Sigmoid colon (tissue), 7 donors: Measurements from ENCODE around the gene MZT1. TPM values are rescaled to one million over a fixed set of nuclear protein-coding genes. Genes with fewer than 3 reads are reported as not detected.

Source experiments
- polyA plus RNA-seq, 3 donors: library from polyadenylated mRNA; stranded (reverse); fragments of 200-250 nt; gene quantifications; one replicate each; pipeline ENCODE4 v1.2.3, GENCODE V29; 2013
- small RNA-seq, 3 donors: library from RNA; depleted of rRNA; stranded (forward); fragments of <200 nt; gene quantifications; one replicate each; pipeline ENCODE3, GENCODE V24; 2016
- total RNA-seq, 4 donors: library from RNA; depleted of rRNA; stranded (reverse); fragments of >200 nt; gene quantifications; one replicate each; pipeline ENCODE4 v1.1.0, GENCODE V29; 2016
- donor health status: healthy with polysubstance abuse.
- donor health status: Bipolar disorder and iron deficiency.
- donor health status: healthy.

Gene MZT1
- total and polyA plus RNA-seq, 7 donors: 4.2 to 12.8 (median 11.8) TPM

Small RNAs within 50 kb of the gene (small RNA-seq; reads per million reads assigned to genes)
- gene RNU6-80P: 0 reads per million in 3 donors

Other genes starting within 250 kb of the MZT1 start
- 1 to 10 TPM; 1.4 to 5.6 (median 2.6) TPM for gene BORA, start 294 bp upstream of the MZT1 start, total RNA-seq
- 1 to 10 TPM; 4.9 to 7.9 (median 5.4) TPM for gene BORA, start 294 bp upstream of the MZT1 start, polyA plus RNA-seq
- gene DIS3, start 54.3 kb upstream of the MZT1 start, total RNA-seq: 10 to 100 TPM; 13.6 to 24.5 (median 19.5) TPM
- 10 to 100 TPM in 1 of 3 donors, 1 to 10 TPM in 2; 5.4 to 11.8 (median 6.9) TPM for gene DIS3, start 54.3 kb upstream of the MZT1 start, polyA plus RNA-seq
- gene PIBF1, start 54.5 kb upstream of the MZT1 start, total RNA-seq: 10 to 100 TPM; 17.7 to 24.0 (median 20.9) TPM
- gene PIBF1, start 54.5 kb upstream of the MZT1 start, polyA plus RNA-seq: 10 to 100 TPM in 1 of 3 donors, 1 to 10 TPM in 2; 6.5 to 10.8 (median 8.4) TPM